Measurements from ENCODE around the gene ARHGEF28. TPM values are rescaled to one million over a fixed set of nuclear protein-coding genes. Genes with fewer than 3 reads are reported as not detected.

Gene ARHGEF28
- total RNA-seq, 1 experiment from 2014 or later: 6.1 TPM

GRCh38 chr5:73596705-73597328, 29.2 kb upstream of the ARHGEF28 start:
- H3K36me3 ChIP-seq (ENCODE audit: control insufficient read depth in 1 of 2, insufficient read depth in 2 of 2, low read length in 2 of 2): no peaks in the 10 kb centered on the region
- no peaks in the 10 kb centered on the region for H3K27me3 ChIP-seq (ENCODE audit: insufficient read depth, low read length)
- no peaks in the 10 kb centered on the region for H3K9me3 ChIP-seq (ENCODE audit: control insufficient read depth in 1 of 2, insufficient read depth in 1 of 2, low read depth in 1 of 2, low read length in 2 of 2)
- no peak overlapping the region for H3K9ac ChIP-seq (ENCODE audit: low read length)
- peak; percentile 95 for ATAC-seq
- no peaks in the 10 kb centered on the region for H4K20me1 ChIP-seq (ENCODE audit: insufficient read depth)
- POLR2A ChIA-PET: no interaction called here
- peak; percentile 56 for DNase-seq (ENCODE audit: low read depth, low spot score)
- H3K27ac ChIP-seq (ENCODE audit: low read depth, low read length): no peak overlapping the region
- H2AFZ ChIP-seq (ENCODE audit: low read depth, low read length, poor library complexity, severe bottlenecking): no peak overlapping the region
- no TSS peak for BruUV-seq (replicated peaks)
- RAD21 ChIA-PET (ENCODE audit: low non-redundant PET in 1 of 2, low total read pairs in 2 of 2, uncharacterized antibody in 2 of 2, unreplicated experiment in 2 of 2): no interaction called here
- CTCF ChIA-PET: interaction anchor here (0.6 to 2.2 kb wide), 7 partner anchors 18 to 1050 kb away, joined by 3 to 8 read pairs (median 3); no protein-coding TSS in a partner anchor
- no peaks in the 10 kb centered on the region for H3K4me1 ChIP-seq (ENCODE audit: control insufficient read depth in 1 of 2, insufficient read depth in 2 of 2, low read length in 2 of 2)
- intact Hi-C loops (cut with micrococcal nuclease): loop anchor here (10.0 kb wide), 1 partner anchor 308 kb away; no protein-coding TSS in a partner anchor
- H3K9me2 ChIP-seq (ENCODE audit: insufficient read depth): no peaks in the 10 kb centered on the region
- TF ChIP-seq CTCF (IDR thresholded peaks at IDR 0.05 in 2 of 3, conservative IDR thresholded peaks at IDR 0.05 in 1 of 3; ENCODE audit: borderline replicate concordance in 1 of 3, insufficient read depth in 1 of 3, low read depth in 2 of 3, low read length in 2 of 3) (peak; percentile 49 to 93 (median 83); a peak in 5 of 6 replicates), POLR2AphosphoS5 (IDR thresholded peaks at IDR 0.05; ENCODE audit: low read depth, low read length) (no peak), RAD21 (IDR thresholded peaks at IDR 0.05; ENCODE audit: low read depth) (peak; percentile 39; the same call in 1 of the 2 replicates), YY1 (IDR thresholded peaks at IDR 0.05; ENCODE audit: extremely low read depth, insufficient replicate concordance, low read depth, low read length) (no peak)
- no peak overlapping the region for H3K4me3 ChIP-seq (replicated peaks in 1 of 2; ENCODE audit: low read depth in 1 of 2, low read length in 2 of 2)
- no peaks in the 10 kb centered on the region for H3K79me2 ChIP-seq (ENCODE audit: insufficient read depth, low read length)
- no peak overlapping the region for H3K4me2 ChIP-seq (ENCODE audit: low read length)

- H3K9ac ChIP-seq (ENCODE audit: low read length): no peak overlapping the region
- H3K36me3 ChIP-seq (ENCODE audit: control insufficient read depth in 1 of 2, insufficient read depth in 2 of 2, low read length in 2 of 2): no peaks in the 10 kb centered on the region
- H3K27me3 ChIP-seq (ENCODE audit: insufficient read depth, low read length): no peaks in the 10 kb centered on the region
- H3K4me2 ChIP-seq (ENCODE audit: low read length): no peak overlapping the region
- no peaks in the 10 kb centered on the region for H3K9me2 ChIP-seq (ENCODE audit: insufficient read depth)
- DNase-seq (ENCODE audit: low read depth, low spot score) (no peak), ATAC-seq (no peak)
- POLR2A ChIA-PET: no interaction called here
- no TSS peak for BruUV-seq (replicated peaks)
- RAD21 ChIA-PET (ENCODE audit: low non-redundant PET in 1 of 2, low total read pairs in 2 of 2, uncharacterized antibody in 2 of 2, unreplicated experiment in 2 of 2): no interaction called here
- no peaks in the 10 kb centered on the region for H4K20me1 ChIP-seq (ENCODE audit: insufficient read depth)
- no peak overlapping the region for H3K27ac ChIP-seq (ENCODE audit: low read depth, low read length)
- no peaks in the 10 kb centered on the region for H3K4me1 ChIP-seq (ENCODE audit: control insufficient read depth in 1 of 2, insufficient read depth in 2 of 2, low read length in 2 of 2)
- intact Hi-C loops (cut with micrococcal nuclease): loop anchor here (10.0 kb wide), 1 partner anchor 305 kb away; no protein-coding TSS in a partner anchor
- H2AFZ ChIP-seq (ENCODE audit: low read depth, low read length, poor library complexity, severe bottlenecking): no peak overlapping the region
- H3K4me3 ChIP-seq (replicated peaks in 1 of 2; ENCODE audit: low read depth in 1 of 2, low read length in 2 of 2): no peak overlapping the region
- CTCF ChIA-PET: no interaction called here
- H3K79me2 ChIP-seq (ENCODE audit: insufficient read depth, low read length): no peaks in the 10 kb centered on the region
- H3K9me3 ChIP-seq (ENCODE audit: control insufficient read depth in 1 of 2, insufficient read depth in 1 of 2, low read depth in 1 of 2, low read length in 2 of 2): 0 out of 4 replicates have a peak, but pooled peaks cover 0 to 4% of the 10 kb centered on the region in 2 experiments
- no peak for TF ChIP-seq POLR2AphosphoS5 (IDR thresholded peaks at IDR 0.05; ENCODE audit: low read depth, low read length)
- no peak for TF ChIP-seq EZH2phosphoT487 (IDR thresholded peaks at IDR 0.05; ENCODE audit: borderline replicate concordance)
- TF ChIP-seq CBX3 (IDR thresholded peaks at IDR 0.05; ENCODE audit: low read depth): no peak
- no peak for TF ChIP-seq CEBPB (IDR thresholded peaks at IDR 0.05; ENCODE audit: low read depth)
- no peak for TF ChIP-seq EGR1 (IDR thresholded peaks at IDR 0.05; ENCODE audit: low read depth)
- no peak for TF ChIP-seq REST (IDR thresholded peaks at IDR 0.05; ENCODE audit: low read depth)
- no peak for TF ChIP-seq POLR2A (IDR thresholded peaks at IDR 0.05; ENCODE audit: borderline replicate concordance, extremely low read depth, insufficient read depth, insufficient read length)
- TF ChIP-seq MAX (IDR thresholded peaks at IDR 0.05): no peak
- TF ChIP-seq ATF3 (IDR thresholded peaks at IDR 0.05): no peak
- no peak for TF ChIP-seq SIN3A (IDR thresholded peaks at IDR 0.05; ENCODE audit: low read depth)
- no peak for TF ChIP-seq ZFX (IDR thresholded peaks at IDR 0.05)
- TF ChIP-seq ELF1 (IDR thresholded peaks at IDR 0.05; ENCODE audit: borderline replicate concordance, low read depth): no peak
These were observed 26.6 kb upstream of the ARHGEF28 start for GRCh38 chr5:73599380-73599779.
